K562 (cell line): ENCODE results near the gene FBXO11. TPM values are rescaled to one million over a fixed set of nuclear protein-coding genes. Genes with fewer than 3 reads are reported as not detected.
A peak's percentile ranks its signal among the peaks of the same experiment; 100 is the strongest.

Source experiments
- ATAC-seq: fragments of 200-7000 bp; cut with Tn5 transposase; 3 replicates; pipeline ENCODE4 v1.9.1; 2020; ENCODE audit warnings: moderate library complexity
- BruUV-seq: library from RNA; stranded (reverse); fragments of 400-500 nt; replicated peaks from 2 replicates; lab custom pipeline; 2021; lab: Mats Ljungman, UMichigan
- CTCF ChIA-PET: fragments of 300-600 bp; formaldehyde crosslinking; extraction: SDS; loops from one replicate; lab custom pipeline; 2021; ENCODE audit warnings: low intra/inter-chr PET ratio; lab: Yijun Ruan, JAX
- POLR2A ChIA-PET: fragments of 300-600, 350-650 bp; sonication (Branson Sonifier 250); formaldehyde crosslinking; extraction: SDS; loops from one replicate; lab custom pipeline; 2021; ENCODE audit warnings: antibody characterized with exemption, inconsistent platforms; lab: Yijun Ruan, JAX
- DNase-seq, 4 experiments: peaks; one replicate each; pipeline versions ENCODE4 v3.0.0 to v3.0.0-alpha.2; 2011 to 2018; ENCODE audit warnings: low spot score in 3 of 4, mixed read lengths in 3 of 4; ENCODE audit errors: extremely low read depth in 1 of 4
- FAIRE-seq: peaks from 2 replicates; lab custom pipeline; 2011; peaks lifted over from hg19 to GRCh38; lab: Jason Lieb, UNC
- H2AFZ ChIP-seq: 2 replicates; pipeline ENCODE4 v1.6.0; 2011; ENCODE audit warnings: low read depth, low read length, control low read depth, inconsistent platforms
- H3K27ac ChIP-seq: fragments of 200-600 bp; 3 replicates; pipeline ENCODE4 v1.8.0; 2011; ENCODE audit warnings: low read depth, mild to moderate bottlenecking, control low read depth, inconsistent platforms, low read length, moderate library complexity, mixed read lengths; ENCODE audit errors: extremely low read depth
- H3K27me3 ChIP-seq, 2 experiments: fragments of 300-600 bp in 1 of 2; 2 replicates in 1 of 2; 3 replicates in 1 of 2; pipeline versions ENCODE4 v1.6.0 to v1.8.0; 2011; ENCODE audit warnings: inconsistent platforms in 2 of 2, low read length in 2 of 2, mild to moderate bottlenecking in 1 of 2, mixed read lengths in 1 of 2, moderate library complexity in 1 of 2; ENCODE audit not compliant: control insufficient read depth in 2 of 2, insufficient read depth in 2 of 2
- H3K36me3 ChIP-seq: fragments of 300-600 bp; 3 replicates; pipeline ENCODE4 v1.8.0; 2011; ENCODE audit warnings: mild to moderate bottlenecking, low read length, inconsistent platforms; ENCODE audit not compliant: control insufficient read depth, insufficient read depth
- H3K4me1 ChIP-seq, 2 experiments: fragments of 200-600 bp in 1 of 2; replicated peaks in 1 of 2; 2 replicates in 1 of 2; 3 replicates in 1 of 2; pipeline versions ENCODE4 v1.5.1 to v1.8.0; 2011; ENCODE audit warnings: inconsistent platforms in 2 of 2, low read length in 2 of 2, mild to moderate bottlenecking in 1 of 2, mixed read lengths in 1 of 2, moderate library complexity in 1 of 2; ENCODE audit not compliant: control insufficient read depth in 2 of 2, insufficient read depth in 2 of 2
- H3K4me2 ChIP-seq: 2 replicates; pipeline ENCODE4 v1.6.1; 2011; ENCODE audit warnings: low read length, control low read depth, inconsistent platforms, mixed read lengths; ENCODE audit not compliant: insufficient read depth
- H3K4me3 ChIP-seq: fragments of 200-600 bp; sonication (generic), shearing (Covaris generic); 2 replicates; pipeline ENCODE4 v1.5.1; 2016; ENCODE audit warnings: control low read depth, inconsistent platforms
- H3K79me2 ChIP-seq: fragments of 200-600 bp; 3 replicates; pipeline ENCODE4 v1.8.0; 2011; ENCODE audit warnings: low read length, inconsistent platforms; ENCODE audit not compliant: control insufficient read depth, insufficient read depth
- H3K9ac ChIP-seq, 2 experiments: 2 replicates each; pipeline versions ENCODE4 v1.6.0 to v1.6.1; 2011; ENCODE audit warnings: low read depth in 2 of 2, low read length in 2 of 2, control low read depth in 1 of 2, inconsistent platforms in 1 of 2, mild to moderate bottlenecking in 1 of 2, mixed read lengths in 1 of 2; ENCODE audit not compliant: insufficient read depth in 1 of 2
- H3K9me1 ChIP-seq: one replicate; pipeline ENCODE4 v1.6.0; 2011; ENCODE audit warnings: inconsistent platforms, mild to moderate bottlenecking, low read length, moderate library complexity; ENCODE audit not compliant: control insufficient read depth, insufficient read depth
- H3K9me3 ChIP-seq: replicated peaks from 2 replicates; pipeline ENCODE4 v1.5.1; 2011; ENCODE audit warnings: low read depth, low read length, inconsistent platforms; ENCODE audit not compliant: control insufficient read depth, insufficient read depth
- H4K20me1 ChIP-seq: replicated peaks from 2 replicates; pipeline ENCODE4 v1.6.1; 2011; ENCODE audit warnings: low read length, inconsistent platforms, mixed read lengths; ENCODE audit not compliant: control insufficient read depth, insufficient read depth
- CHD1 ChIP-seq: fragments of 200-600 bp; sonication (generic); IDR thresholded peaks from one replicate; pipeline ENCODE4 v1.6.1; 2012; ENCODE audit warnings: mild to moderate bottlenecking, moderate library complexity, low read length, inconsistent platforms
- NFE2 ChIP-seq: IDR thresholded peaks from 2 replicates; pipeline ENCODE4 v1.6.1; 2014; ENCODE audit warnings: antibody characterized with exemption, low read depth
- PHF21A ChIP-seq: fragments of 450-650 bp; IDR thresholded peaks from 2 replicates; pipeline ENCODE4 v1.6.1; 2017; ENCODE audit warnings: low read depth, borderline replicate concordance
- SETDB1 ChIP-seq: IDR thresholded peaks from one replicate; pipeline ENCODE4 v1.6.1; 2012; ENCODE audit warnings: low read length, control low read depth, inconsistent platforms
- ZNF121 ChIP-seq: sonication (generic); formaldehyde crosslinking; conservative IDR thresholded peaks from 2 replicates; pipeline ENCODE4 v1.8.0; 2022; ENCODE audit warnings: missing genetic modification reagents
- WGBS: fragments of 100-300 bp; shearing (Covaris generic); methylation state at CpG from one replicate; pipeline ENCODE4 v1.1.6; 2016; ENCODE audit warnings: low coverage, mixed read lengths; ENCODE audit not compliant: insufficient coverage; ENCODE audit errors: missing lambda C conversion rate; 5-methylcytosine and 5-hydroxymethylcytosine counted together
- in situ Hi-C: fragments of 300-500 bp; cut with MboI; formaldehyde crosslinking; loops from 4 replicates; pipeline ENCODE4 v1.15.0; 2018; ENCODE audit warnings: inconsistent platforms, mixed read lengths
- intact Hi-C: fragments of 100-400 bp; cut with micrococcal nuclease; formaldehyde crosslinking; loops from 2 replicates; pipeline ENCODE4 v1.14.2; 2022
- polyA plus RNA-seq, 8 experiments: library from polyadenylated mRNA; depleted of rRNA in 4 of 8; stranded (reverse) in 5 of 8; unstranded in 3 of 8; fragments of >200 nt; fragmentation: Nextera tagmentation in 2 of 8; fragmentation: Illumina TruSeq in 1 of 8; extraction: Ambion mirVana in 2 of 8; extraction: Trizol in 1 of 8; gene quantifications; 2 replicates each; pipeline versions ENCODE4 v1.2.1 to v1.2.3, GENCODE V29; 2011 to 2014; ENCODE audit warnings: inconsistent platforms in 1 of 8, missing spikeins in 1 of 8
- total RNA-seq, 7 experiments: library from RNA; depleted of rRNA in 6 of 7; stranded (reverse); fragments of >200 nt in 6 of 7; fragmentation: Illumina TruSeq in 2 of 7; extraction: Trizol in 2 of 7; gene quantifications; 2 replicates each; pipeline versions ENCODE4 v1.2.1 to v1.2.3, GENCODE V29; 2011 to 2021; ENCODE audit warnings: low replicate concordance in 1 of 7
- TF ChIP-seq, protein P1 (sequence below), 2 experiments: fragments of 450-650 bp; IDR thresholded peaks; 2 replicates each; pipeline ENCODE4 v1.6.1; 2016
- TF ChIP-seq, protein P2 (sequence below): fragments of 450-650 bp; IDR thresholded peaks from 2 replicates; pipeline ENCODE4 v1.6.1; 2016; ENCODE audit warnings: borderline replicate concordance

Gene FBXO11
- total and polyA plus RNA-seq, 9 of the 15 experiments (the other 6 are each of a cell fraction or from before 2014, with no cell fraction given) = 8.8 to 44.5 (median 24.1) TPM

DNA sequence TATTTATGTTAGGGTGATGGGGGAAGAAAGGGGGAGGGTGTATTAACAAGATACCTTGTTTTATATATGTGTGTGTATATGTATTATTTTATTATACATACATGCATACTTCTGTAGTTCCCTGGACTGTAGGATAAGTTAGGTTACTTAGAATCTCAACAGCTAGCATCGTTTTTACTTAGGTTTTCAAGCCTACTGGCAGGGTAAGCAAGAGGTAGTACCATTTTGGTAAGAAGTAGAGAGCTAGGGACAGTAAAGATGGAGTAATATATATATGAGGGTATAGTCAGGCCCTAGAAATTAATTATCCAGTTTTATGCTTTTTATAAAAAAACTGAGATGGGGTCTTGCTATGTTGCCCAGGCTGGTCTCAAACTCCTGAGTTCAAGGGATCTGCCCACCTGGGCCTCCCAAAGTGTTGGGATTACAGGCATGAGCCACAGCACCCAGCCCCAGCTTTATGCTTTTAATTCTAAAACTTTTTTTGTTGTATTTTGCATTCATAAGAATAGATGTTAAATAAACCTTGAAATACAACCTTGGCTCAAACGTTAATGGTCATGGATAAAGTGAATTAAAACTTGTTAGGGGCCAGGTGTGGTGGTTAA, 110.1 kb downstream of the FBXO11 start:
- Histone ChIP-seq H3K4me1 (no peaks in the 10 kb centered on the region), H4K20me1 (0 out of 2 replicates have a peak, but pooled peaks cover under 1% of the 10 kb centered on the region), H3K9ac (no peak overlapping the region)
- FAIRE-seq (no peak), DNase-seq (no peak)
- intact Hi-C loops = no loop called here
- WGBS = 79% methylated on average over 2 of the region's 2 CpGs
- TF ChIP-seq SETDB1 = no peak
- TF ChIP-seq, protein P1, sequence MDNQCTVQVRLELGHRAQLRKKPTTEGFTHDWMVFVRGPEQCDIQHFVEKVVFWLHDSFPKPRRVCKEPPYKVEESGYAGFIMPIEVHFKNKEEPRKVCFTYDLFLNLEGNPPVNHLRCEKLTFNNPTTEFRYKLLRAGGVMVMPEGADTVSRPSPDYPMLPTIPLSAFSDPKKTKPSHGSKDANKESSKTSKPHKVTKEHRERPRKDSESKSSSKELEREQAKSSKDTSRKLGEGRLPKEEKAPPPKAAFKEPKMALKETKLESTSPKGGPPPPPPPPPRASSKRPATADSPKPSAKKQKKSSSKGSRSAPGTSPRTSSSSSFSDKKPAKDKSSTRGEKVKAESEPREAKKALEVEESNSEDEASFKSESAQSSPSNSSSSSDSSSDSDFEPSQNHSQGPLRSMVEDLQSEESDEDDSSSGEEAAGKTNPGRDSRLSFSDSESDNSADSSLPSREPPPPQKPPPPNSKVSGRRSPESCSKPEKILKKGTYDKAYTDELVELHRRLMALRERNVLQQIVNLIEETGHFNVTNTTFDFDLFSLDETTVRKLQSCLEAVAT (IDR thresholded peaks at IDR 0.05) = no peak
- TF ChIP-seq, protein P2, sequence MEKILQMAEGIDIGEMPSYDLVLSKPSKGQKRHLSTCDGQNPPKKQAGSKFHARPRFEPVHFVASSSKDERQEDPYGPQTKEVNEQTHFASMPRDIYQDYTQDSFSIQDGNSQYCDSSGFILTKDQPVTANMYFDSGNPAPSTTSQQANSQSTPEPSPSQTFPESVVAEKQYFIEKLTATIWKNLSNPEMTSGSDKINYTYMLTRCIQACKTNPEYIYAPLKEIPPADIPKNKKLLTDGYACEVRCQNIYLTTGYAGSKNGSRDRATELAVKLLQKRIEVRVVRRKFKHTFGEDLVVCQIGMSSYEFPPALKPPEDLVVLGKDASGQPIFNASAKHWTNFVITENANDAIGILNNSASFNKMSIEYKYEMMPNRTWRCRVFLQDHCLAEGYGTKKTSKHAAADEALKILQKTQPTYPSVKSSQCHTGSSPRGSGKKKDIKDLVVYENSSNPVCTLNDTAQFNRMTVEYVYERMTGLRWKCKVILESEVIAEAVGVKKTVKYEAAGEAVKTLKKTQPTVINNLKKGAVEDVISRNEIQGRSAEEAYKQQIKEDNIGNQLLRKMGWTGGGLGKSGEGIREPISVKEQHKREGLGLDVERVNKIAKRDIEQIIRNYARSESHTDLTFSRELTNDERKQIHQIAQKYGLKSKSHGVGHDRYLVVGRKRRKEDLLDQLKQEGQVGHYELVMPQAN = no peak
- TF ChIP-seq PHF21A = no peak
- TF ChIP-seq CHD1 = no peak
- no peak for TF ChIP-seq NFE2
- peak; percentile 52; the same call in 1 of the 2 replicates for TF ChIP-seq ZNF121 (CRISPR knock-in tag)
- TF ChIP-seq, all 486 proteins: peak for 1
- no peaks in the 10 kb centered on the region for H3K9me1 ChIP-seq
- H3K4me2 ChIP-seq = no peak overlapping the region
- H3K36me3 ChIP-seq = peaks cover 90% of the 10 kb centered on the region
- H3K4me3 ChIP-seq = no peak overlapping the region
- no TSS peak for BruUV-seq
- H3K79me2 ChIP-seq = peaks cover 74% of the 10 kb centered on the region
- H3K9me3 ChIP-seq = peaks cover 4% of the 10 kb centered on the region
- in situ Hi-C loops = no loop called here
- no peak overlapping the region for H3K27ac ChIP-seq
- POLR2A ChIA-PET = interaction anchor here (0.6 to 2.1 kb wide), 5 partner anchors 8 to 913 kb away, joined by 3 to 8 read pairs (median 5); partner anchors contain the start of gene MSH6
- no peaks in the 10 kb centered on the region for H3K27me3 ChIP-seq
- ATAC-seq = no peak
- CTCF ChIA-PET = no interaction called here
- H2AFZ ChIP-seq = no peak overlapping the region
